Uterus (tissue), 4 donors: ENCODE data around the gene CHAF1A. TPM values are rescaled to one million over a fixed set of nuclear protein-coding genes. Genes with fewer than 3 reads are reported as not detected.

ENCODE experiments used
- DNase-seq, 2 donors: peaks; one replicate each; pipeline ENCODE4 v3.0.0-alpha.2; 2019 to 2020
- H3K27ac ChIP-seq, 2 donors: fragments of 200-600 bp; sonication (generic); 1 replicate in 1 of 2; 2 replicates in 1 of 2; pipeline ENCODE4 v1.5.1; 2016 to 2018
- H3K27me3 ChIP-seq, 2 donors: fragments of 200-600 bp; sonication (generic); one replicate each; pipeline ENCODE4 v1.5.1; 2018 to 2019; ENCODE audit warnings: control low read depth in 1 of 2
- H3K36me3 ChIP-seq, 2 donors: fragments of 200-600 bp; sonication (generic); one replicate each; pipeline ENCODE4 v1.5.1; 2019; ENCODE audit warnings: control low read depth in 1 of 2
- H3K4me1 ChIP-seq, 2 donors: fragments of 200-600 bp; sonication (generic); one replicate each; pipeline ENCODE4 v1.5.1; 2018 to 2019; ENCODE audit warnings: control low read depth in 1 of 2
- H3K4me3 ChIP-seq, 2 donors: fragments of 200-600 bp; sonication (generic); 1 replicate in 1 of 2; 2 replicates in 1 of 2; pipeline ENCODE4 v1.5.1; 2018 to 2019; ENCODE audit warnings: mild to moderate bottlenecking in 1 of 2
- H3K9me3 ChIP-seq, 2 donors: fragments of 200-600 bp; sonication (generic); one replicate each; pipeline ENCODE4 v1.5.1; 2019; ENCODE audit warnings: control low read depth in 1 of 2
- CTCF ChIP-seq, 4 experiments: fragments of 200-600 bp in 2 of 4; fragments of 450-650 bp in 2 of 4; sonication (generic) in 2 of 4; IDR thresholded peaks; one replicate each; pipeline ENCODE4 v1.5.1; 2016 to 2019; ENCODE audit warnings: antibody characterized with exemption in 4 of 4, mild to moderate bottlenecking in 2 of 4, moderate library complexity in 1 of 4
- POLR2A ChIP-seq, 2 donors: fragments of 450-650 bp; IDR thresholded peaks; one replicate each; pipeline ENCODE4 v1.6.1; 2016; ENCODE audit warnings: antibody characterized with exemption in 2 of 2, mild to moderate bottlenecking in 1 of 2, moderate library complexity in 1 of 2
- intact Hi-C: fragments of 100-400 bp; cut with DNase I; formaldehyde crosslinking; loops from one replicate; pipeline ENCODE4 v1.15.1; 2023; ENCODE audit warnings: low total_unique reads
- total RNA-seq, 4 donors: library from RNA; depleted of rRNA in 3 of 4; stranded (reverse); fragments of >200 nt in 3 of 4; gene quantifications; one replicate each; pipeline versions ENCODE4 v1.1.0 to v1.2.4, GENCODE V29; 2014 to 2023
- donor health status: DM: yes; HTN: yes; CAD: no.

Gene CHAF1A
- total RNA-seq, 4 donors from 2014 or later: 0.59 to 12.9 (median 8.0) TPM

GRCh38 chr19:4391306-4391693 is 11.1 kb upstream of the CHAF1A start:
- intact Hi-C loops: no loop called here
- H3K4me3 ChIP-seq: no peak overlapping the region
- no peak for TF ChIP-seq POLR2A (IDR thresholded peaks at IDR 0.05)
- TF ChIP-seq CTCF (IDR thresholded peaks at IDR 0.05): no peak

GRCh38 chr19:4391701-4392483 is 10.5 kb upstream of the CHAF1A start:
- peaks cover 6 to 35% of the 10 kb centered on the region in 2 donors for H3K4me1 ChIP-seq
- peak overlapping the region; percentile 57 to 81 for H3K27ac ChIP-seq
- TF ChIP-seq CTCF (IDR thresholded peaks at IDR 0.05): no peak
- TF ChIP-seq POLR2A (IDR thresholded peaks at IDR 0.05): no peak
- H3K9me3 ChIP-seq: no peaks in the 10 kb centered on the region
- intact Hi-C loops: no loop called here
- H3K27me3 ChIP-seq: no peaks in the 10 kb centered on the region
- H3K36me3 ChIP-seq: no peaks in the 10 kb centered on the region
- no peak overlapping the region for H3K4me3 ChIP-seq
- peak in 1 of 2 donors; percentile 76 for DNase-seq

More at GRCh38 chr19:4391306-4391693, 11.1 kb upstream of the CHAF1A start:
- DNase-seq: no peak
- Histone ChIP-seq H3K4me1 (peaks cover 6 to 35% of the 10 kb centered on the region in 2 donors), H3K36me3 (no peaks in the 10 kb centered on the region), H3K27me3 (no peaks in the 10 kb centered on the region), H3K9me3 (no peaks in the 10 kb centered on the region), H3K27ac (peak overlapping the region; percentile 57 to 81)

- Histone ChIP-seq H3K36me3 (no peaks in the 10 kb centered on the region), H3K4me3 (no peak overlapping the region), H3K27ac (peak overlapping the region in 1 of 2 donors; percentile 14), H3K27me3 (no peaks in the 10 kb centered on the region), H3K4me1 (peaks cover 6 to 38% of the 10 kb centered on the region in 2 donors), H3K9me3 (no peaks in the 10 kb centered on the region)
- no peak for DNase-seq
- intact Hi-C loops: no loop called here
- TF ChIP-seq POLR2A (IDR thresholded peaks at IDR 0.05) (no peak), CTCF (IDR thresholded peaks at IDR 0.05) (no peak)
Observed at GRCh38 chr19:4393947-4394590, 8.4 kb upstream of the CHAF1A start.

DNA sequence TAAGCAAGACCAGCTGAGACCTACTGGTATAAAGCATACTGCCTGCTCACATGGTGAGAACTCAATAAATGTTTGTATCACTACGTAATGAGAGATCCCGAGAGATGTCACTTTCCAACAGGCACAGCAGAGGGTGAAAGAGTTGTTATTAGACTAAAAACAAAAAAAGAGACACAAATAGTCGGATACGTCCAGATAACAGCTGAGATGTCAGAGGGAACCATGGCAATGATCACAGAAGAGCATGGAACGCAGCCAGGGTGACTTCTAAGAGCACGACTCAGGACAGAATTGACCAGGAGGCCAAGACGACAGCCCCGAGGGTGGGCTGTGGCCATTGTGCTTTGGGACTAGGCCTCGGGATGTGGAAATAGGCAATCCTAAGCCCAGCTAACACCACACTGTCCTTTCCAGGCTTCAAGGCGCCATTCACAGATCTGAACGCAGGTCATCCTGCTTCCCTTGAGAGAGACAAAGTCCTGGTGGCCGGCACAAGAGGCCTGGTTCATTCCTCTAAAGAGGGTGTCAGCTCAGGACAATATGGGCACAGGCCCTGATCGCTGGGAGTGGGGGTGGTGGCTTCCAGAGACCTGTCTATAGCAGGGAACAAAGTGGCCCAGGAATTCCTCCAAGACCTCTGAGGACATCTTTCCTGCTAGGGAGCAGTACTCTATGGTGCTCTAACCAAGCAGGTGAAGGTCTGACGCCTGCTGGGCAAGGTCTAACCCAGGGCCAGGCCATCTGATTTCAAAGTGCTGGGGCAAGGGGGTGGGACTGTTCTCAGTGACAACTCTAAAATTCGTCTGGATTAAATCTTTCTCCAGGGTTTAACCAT is 5.3 kb upstream of the CHAF1A start:
- H3K36me3 ChIP-seq: no peaks in the 10 kb centered on the region
- intact Hi-C loops: no loop called here
- no peak overlapping the region for H3K4me3 ChIP-seq
- peaks cover 0 to 12% of the 10 kb centered on the region in 2 donors for H3K4me1 ChIP-seq
- H3K9me3 ChIP-seq: no peaks in the 10 kb centered on the region
- TF ChIP-seq POLR2A (IDR thresholded peaks at IDR 0.05) (no peak), CTCF (IDR thresholded peaks at IDR 0.05) (no peak)
- DNase-seq: no peak
- H3K27ac ChIP-seq: peak overlapping the region in 1 of 2 donors; percentile 3
- H3K27me3 ChIP-seq: no peaks in the 10 kb centered on the region
